PC-3 (cell line): Measurements from ENCODE around the gene TACC2. TPM values are rescaled to one million over a fixed set of nuclear protein-coding genes. Genes with fewer than 3 reads are reported as not detected.

Experiments used
- ATAC-seq: fragments of 200-7000 bp; cut with Tn5 transposase; 2 replicates; pipeline ENCODE4 v1.9.1; 2020; ENCODE audit warnings: mild to moderate bottlenecking, moderate library complexity
- BruUV-seq: library from RNA; stranded (reverse); fragments of 400-500 nt; replicated peaks from 2 replicates; lab custom pipeline; 2021; lab: Mats Ljungman, UMichigan
- CTCF ChIA-PET: fragments of 300-600 bp; sonication (Branson Sonifier 250); formaldehyde crosslinking; loops from one replicate; lab custom pipeline; 2022; ENCODE audit warnings: antibody characterized with exemption; lab: Charles Lee
- POLR2A ChIA-PET: fragments of 300-600 bp; sonication (Branson Sonifier 250); formaldehyde crosslinking; loops from one replicate; lab custom pipeline; 2022; ENCODE audit warnings: antibody characterized with exemption; ENCODE audit not compliant: unreplicated experiment; lab: Charles Lee
- DNase-seq: peaks from one replicate; pipeline ENCODE4 v3.0.0-alpha.2; 2015
- H2AFZ ChIP-seq: fragments of 300-600 bp; sonication (generic); 2 replicates; pipeline ENCODE4 v1.6.0; 2016; ENCODE audit warnings: antibody characterized with exemption, low read length
- H3F3A ChIP-seq: fragments of 300-600 bp; sonication (generic); one replicate; pipeline ENCODE4 v1.6.0; 2017; ENCODE audit warnings: antibody characterized with exemption, low read length, control low read depth, mild to moderate bottlenecking; ENCODE audit not compliant: unreplicated experiment
- H3K27ac ChIP-seq: fragments of 300-600 bp; sonication (generic); 2 replicates; pipeline ENCODE4 v1.5.1; 2016; ENCODE audit warnings: mild to moderate bottlenecking, low read length
- H3K27me3 ChIP-seq: fragments of 300-600 bp; sonication (generic); 2 replicates; pipeline ENCODE4 v1.6.1; 2016; ENCODE audit warnings: low read length, mixed read lengths
- H3K36me3 ChIP-seq: fragments of 300-600 bp; sonication (generic); 2 replicates; pipeline ENCODE4 v1.6.1; 2016; ENCODE audit warnings: low read depth, mixed run types, low read length, mixed read lengths
- H3K4me1 ChIP-seq: fragments of 300-600 bp; sonication (generic); 2 replicates; pipeline ENCODE4 v1.5.1; 2016; ENCODE audit warnings: low read length; ENCODE audit not compliant: insufficient read depth
- H3K4me2 ChIP-seq: fragments of 300-600 bp; sonication (generic); 2 replicates; pipeline ENCODE4 v1.6.0; 2016; ENCODE audit warnings: low read length
- H3K4me3 ChIP-seq: fragments of 300-600 bp; sonication (generic); 2 replicates; pipeline ENCODE4 v1.5.1; 2016; ENCODE audit warnings: mild to moderate bottlenecking, low read length, mixed read lengths
- H3K79me2 ChIP-seq: fragments of 300-600 bp; sonication (generic); 2 replicates; pipeline ENCODE4 v1.6.1; 2017; ENCODE audit warnings: low read length, mixed read lengths
- H3K9ac ChIP-seq: fragments of 300-600 bp; sonication (generic); 2 replicates; pipeline ENCODE4 v1.6.0; 2016; ENCODE audit warnings: mild to moderate bottlenecking, low read length
- H3K9me2 ChIP-seq: fragments of 300-600 bp; sonication (generic); replicated peaks from 2 replicates; pipeline ENCODE4 v1.6.1; 2016; ENCODE audit warnings: mixed run types, low read length, mixed read lengths
- H3K9me3 ChIP-seq: fragments of 300-600 bp; sonication (generic); 2 replicates; pipeline ENCODE4 v1.6.1; 2016; ENCODE audit warnings: low read length, mixed read lengths
- H4K20me1 ChIP-seq: fragments of 300-600 bp; sonication (generic); 2 replicates; pipeline ENCODE4 v1.6.1; 2016; ENCODE audit warnings: low read length, mixed read lengths
- EZH2 ChIP-seq: fragments of 300-600 bp; sonication (generic); IDR thresholded peaks from one replicate; pipeline ENCODE4 v1.6.1; 2017; ENCODE audit warnings: antibody characterized with exemption, mild to moderate bottlenecking, low read length; ENCODE audit not compliant: unreplicated experiment
- EZH2phosphoT487 ChIP-seq: fragments of 300-600 bp; sonication (generic); IDR thresholded peaks from 2 replicates; pipeline ENCODE4 v1.6.1; 2018; ENCODE audit warnings: mild to moderate bottlenecking, antibody characterized with exemption, low read length, borderline replicate concordance
- intact Hi-C: fragments of 100-400 bp; cut with micrococcal nuclease; formaldehyde crosslinking; loops from 2 replicates; pipeline ENCODE4 v1.9.0; 2023
- total RNA-seq: library from RNA; depleted of rRNA; stranded (reverse); fragments of >200 nt; gene quantifications from 2 replicates; pipeline ENCODE4 v1.2.3, GENCODE V29; 2014
- TF ChIP-seq, protein P1 (sequence below): fragments of 300-600 bp; sonication (generic); conservative IDR thresholded peaks from 2 replicates; pipeline ENCODE4 v1.5.1; 2017; ENCODE audit warnings: antibody characterized with exemption, low read depth, mild to moderate bottlenecking, low read length

The TACC2 gene
- total RNA-seq, 1 experiment from 2014 or later = 31.7 TPM

GRCh38 chr10:122007415-122007814 is 18.5 kb downstream of the TACC2 start:
- Histone ChIP-seq H3K9ac (no peak overlapping the region), H3K4me2 (no peak overlapping the region), H3K27ac (no peak overlapping the region), H3K36me3 (no peaks in the 10 kb centered on the region), H3K79me2 (no peaks in the 10 kb centered on the region), H3K4me1 (no peaks in the 10 kb centered on the region), H3K9me3 (no peaks in the 10 kb centered on the region), H3F3A (no peaks in the 10 kb centered on the region), H2AFZ (0 out of 2 replicates have a peak overlapping the region, but pooled peaks have one; percentile 22), H3K27me3 (no peaks in the 10 kb centered on the region), H3K9me2 (no peaks in the 10 kb centered on the region), H3K4me3 (no peak overlapping the region), H4K20me1 (no peaks in the 10 kb centered on the region)
- ATAC-seq = no peak
- POLR2A ChIA-PET = interaction anchor here (0.6 kb wide), 1 partner anchor 105 kb away, joined by 3 read pairs; no protein-coding TSS in a partner anchor
- intact Hi-C loops = no loop called here
- DNase-seq = no peak
- CTCF ChIA-PET = no interaction called here
- TF ChIP-seq EZH2 (no peak), EZH2phosphoT487 (no peak)
- TF ChIP-seq, protein P1, sequence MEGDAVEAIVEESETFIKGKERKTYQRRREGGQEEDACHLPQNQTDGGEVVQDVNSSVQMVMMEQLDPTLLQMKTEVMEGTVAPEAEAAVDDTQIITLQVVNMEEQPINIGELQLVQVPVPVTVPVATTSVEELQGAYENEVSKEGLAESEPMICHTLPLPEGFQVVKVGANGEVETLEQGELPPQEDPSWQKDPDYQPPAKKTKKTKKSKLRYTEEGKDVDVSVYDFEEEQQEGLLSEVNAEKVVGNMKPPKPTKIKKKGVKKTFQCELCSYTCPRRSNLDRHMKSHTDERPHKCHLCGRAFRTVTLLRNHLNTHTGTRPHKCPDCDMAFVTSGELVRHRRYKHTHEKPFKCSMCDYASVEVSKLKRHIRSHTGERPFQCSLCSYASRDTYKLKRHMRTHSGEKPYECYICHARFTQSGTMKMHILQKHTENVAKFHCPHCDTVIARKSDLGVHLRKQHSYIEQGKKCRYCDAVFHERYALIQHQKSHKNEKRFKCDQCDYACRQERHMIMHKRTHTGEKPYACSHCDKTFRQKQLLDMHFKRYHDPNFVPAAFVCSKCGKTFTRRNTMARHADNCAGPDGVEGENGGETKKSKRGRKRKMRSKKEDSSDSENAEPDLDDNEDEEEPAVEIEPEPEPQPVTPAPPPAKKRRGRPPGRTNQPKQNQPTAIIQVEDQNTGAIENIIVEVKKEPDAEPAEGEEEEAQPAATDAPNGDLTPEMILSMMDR = no peak
- no TSS peak for BruUV-seq

- CTCF ChIA-PET = no interaction called here
- no peak for TF ChIP-seq EZH2
These were observed 21.6 kb downstream of the TACC2 start for GRCh38 chr10:122010405-122011050.

GRCh38 chr10:122012731-122013130 is 23.8 kb downstream of the TACC2 start:
- DNase-seq (no peak), ATAC-seq (no peak)
- H3K9me2 ChIP-seq = no peaks in the 10 kb centered on the region
- no peak overlapping the region for H3K27ac ChIP-seq
- no TSS peak for BruUV-seq
- H3K4me3 ChIP-seq = no peak overlapping the region
- no peaks in the 10 kb centered on the region for H3K79me2 ChIP-seq
- CTCF ChIA-PET = no interaction called here
- no peak overlapping the region for H2AFZ ChIP-seq
- POLR2A ChIA-PET = no interaction called here
- TF ChIP-seq EZH2phosphoT487 (no peak), EZH2 (no peak)
- TF ChIP-seq, protein P1 = no peak
- no peaks in the 10 kb centered on the region for H3K4me1 ChIP-seq
- H3F3A ChIP-seq = no peaks in the 10 kb centered on the region
- H3K4me2 ChIP-seq = no peak overlapping the region
- intact Hi-C loops = no loop called here
- H3K27me3 ChIP-seq = no peaks in the 10 kb centered on the region
- H3K9ac ChIP-seq = no peak overlapping the region
- H4K20me1 ChIP-seq = no peaks in the 10 kb centered on the region
- H3K36me3 ChIP-seq = no peaks in the 10 kb centered on the region
- no peaks in the 10 kb centered on the region for H3K9me3 ChIP-seq

More at GRCh38 chr10:122010405-122011050, 21.6 kb downstream of the TACC2 start:
- POLR2A ChIA-PET = no interaction called here
- Histone ChIP-seq H3K4me3 (no peak overlapping the region), H3K27ac (no peak overlapping the region), H3K9me3 (no peaks in the 10 kb centered on the region), H3K4me2 (no peak overlapping the region), H2AFZ (no peak overlapping the region), H3K36me3 (no peaks in the 10 kb centered on the region), H3K79me2 (no peaks in the 10 kb centered on the region), H3K9me2 (no peaks in the 10 kb centered on the region), H3K4me1 (no peaks in the 10 kb centered on the region), H3F3A (no peaks in the 10 kb centered on the region), H4K20me1 (no peaks in the 10 kb centered on the region), H3K9ac (no peak overlapping the region), H3K27me3 (no peaks in the 10 kb centered on the region)
- no TSS peak for BruUV-seq
- intact Hi-C loops = no loop called here
- ATAC-seq (no peak), DNase-seq (no peak)
